KMS-11 (cell line): ENCODE results near the gene TMEM106C.

Experiments
- H2AFZ ChIP-seq: fragments of 200-600 bp; sonication (generic); 2 replicates; pipeline ENCODE4 v1.6.1; 2016; ENCODE audit warnings: antibody characterized with exemption, mixed run types, low read depth
- H3K27ac ChIP-seq: fragments of 200-600 bp; sonication (generic); 2 replicates; pipeline ENCODE4 v1.6.1; 2016; ENCODE audit warnings: mild to moderate bottlenecking, mixed run types
- H3K27me3 ChIP-seq: fragments of 200-600 bp; sonication (generic); 2 replicates; pipeline ENCODE4 v1.6.1; 2017; ENCODE audit warnings: mild to moderate bottlenecking, low read depth, mixed run types, moderate library complexity; ENCODE audit not compliant: insufficient read depth
- H3K36me3 ChIP-seq: fragments of 200-600 bp; sonication (generic); 2 replicates; pipeline ENCODE4 v1.6.1; 2017; ENCODE audit warnings: mild to moderate bottlenecking, mixed run types; ENCODE audit not compliant: insufficient read depth
- H3K4me1 ChIP-seq: fragments of 200-600 bp; sonication (generic); 2 replicates; pipeline ENCODE4 v1.6.1; 2016; ENCODE audit warnings: mild to moderate bottlenecking, low read depth, mixed run types; ENCODE audit not compliant: poor library complexity, severe bottlenecking
- H3K4me2 ChIP-seq: fragments of 200-600 bp; sonication (generic); 2 replicates; pipeline ENCODE4 v1.7.0; 2016; ENCODE audit warnings: mild to moderate bottlenecking, mixed run types
- H3K4me3 ChIP-seq: fragments of 200-600 bp; sonication (generic); IDR thresholded peaks from 2 replicates; pipeline ENCODE4 v1.6.1; 2017; ENCODE audit warnings: low read depth, low read length, mixed read lengths; ENCODE audit not compliant: insufficient read depth
- H3K79me2 ChIP-seq: fragments of 200-600 bp; sonication (generic); 2 replicates; pipeline ENCODE4 v1.6.1; 2016; ENCODE audit warnings: low read depth, mixed run types; ENCODE audit not compliant: insufficient read depth
- H3K9ac ChIP-seq: fragments of 200-600 bp; sonication (generic); 2 replicates; pipeline ENCODE4 v1.6.1; 2016; ENCODE audit warnings: mild to moderate bottlenecking, mixed run types
- H4K20me1 ChIP-seq: fragments of 200-600 bp; sonication (generic); 2 replicates; pipeline ENCODE4 v1.6.1; 2016; ENCODE audit warnings: mild to moderate bottlenecking, mixed run types; ENCODE audit not compliant: insufficient read depth
- CTCF ChIP-seq: fragments of 200-600 bp; sonication (generic); conservative IDR thresholded peaks from 2 replicates; pipeline ENCODE4 v1.6.1; 2017; ENCODE audit warnings: low read depth, mild to moderate bottlenecking, antibody characterized with exemption, low read length, moderate library complexity, mixed read lengths

The TMEM106C gene

GRCh38 chr12:48008349-48008748, 45.0 kb downstream of the TMEM106C start:
- H3K4me2 ChIP-seq = no peak overlapping the region
- H3K36me3 ChIP-seq = no peaks in the 10 kb centered on the region
- no peaks in the 10 kb centered on the region for H4K20me1 ChIP-seq
- no peak overlapping the region for H3K27ac ChIP-seq
- H3K4me3 ChIP-seq = no peak overlapping the region
- no peaks in the 10 kb centered on the region for H3K79me2 ChIP-seq
- no peak overlapping the region for H3K9ac ChIP-seq
- H3K27me3 ChIP-seq = peaks cover under 1% of the 10 kb centered on the region; the same call in 1 of the 2 replicates
- H3K4me1 ChIP-seq = no peaks in the 10 kb centered on the region
- no peak overlapping the region for H2AFZ ChIP-seq
- TF ChIP-seq CTCF = no peak

DNA sequence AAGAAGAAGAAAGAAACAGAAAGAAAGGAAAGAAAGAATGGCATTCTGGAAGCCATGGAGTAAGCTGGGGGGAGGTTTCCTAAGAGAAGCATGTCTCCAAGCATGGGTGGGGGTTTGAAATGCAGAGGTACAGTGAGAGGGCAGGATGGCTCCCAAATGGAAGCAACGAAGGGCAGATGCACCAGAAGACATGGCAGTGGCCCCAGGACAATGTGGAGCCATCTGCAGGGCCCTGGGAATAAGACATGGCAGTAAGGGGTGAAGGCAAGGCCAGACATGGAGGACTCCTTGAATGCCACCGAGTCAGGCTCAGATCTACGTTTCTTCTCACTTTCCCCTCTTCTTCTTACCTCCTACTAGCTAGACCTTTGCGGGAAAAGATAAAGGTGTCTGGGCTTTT, 45.6 kb downstream of the TMEM106C start:
- H4K20me1 ChIP-seq = no peaks in the 10 kb centered on the region
- no peaks in the 10 kb centered on the region for H3K4me1 ChIP-seq
- H3K79me2 ChIP-seq = no peaks in the 10 kb centered on the region
- H3K27ac ChIP-seq = no peak overlapping the region
- H3K27me3 ChIP-seq = no peaks in the 10 kb centered on the region
- no peak overlapping the region for H3K4me2 ChIP-seq
- no peak overlapping the region for H3K4me3 ChIP-seq
- H3K9ac ChIP-seq = no peak overlapping the region
- no peaks in the 10 kb centered on the region for H3K36me3 ChIP-seq
- TF ChIP-seq CTCF = no peak
- no peak overlapping the region for H2AFZ ChIP-seq

GRCh38 chr12:48009471-48009870, 46.1 kb downstream of the TMEM106C start:
- Histone ChIP-seq H3K9ac (no peak overlapping the region), H3K79me2 (no peaks in the 10 kb centered on the region), H2AFZ (no peak overlapping the region), H3K4me1 (no peaks in the 10 kb centered on the region), H3K4me2 (no peak overlapping the region), H3K27ac (no peak overlapping the region), H3K27me3 (no peaks in the 10 kb centered on the region), H3K4me3 (no peak overlapping the region), H3K36me3 (no peaks in the 10 kb centered on the region), H4K20me1 (no peaks in the 10 kb centered on the region)
- TF ChIP-seq CTCF = no peak

- no peaks in the 10 kb centered on the region for H3K4me1 ChIP-seq
- H2AFZ ChIP-seq = no peak overlapping the region
- no peak overlapping the region for H3K4me2 ChIP-seq
- H3K9ac ChIP-seq = no peak overlapping the region
- H3K79me2 ChIP-seq = no peaks in the 10 kb centered on the region
- no peak for TF ChIP-seq CTCF
- no peak overlapping the region for H3K4me3 ChIP-seq
- no peaks in the 10 kb centered on the region for H4K20me1 ChIP-seq
- no peaks in the 10 kb centered on the region for H3K27me3 ChIP-seq
- no peak overlapping the region for H3K27ac ChIP-seq
- H3K36me3 ChIP-seq = no peaks in the 10 kb centered on the region
Observed at GRCh38 chr12:48010366-48010970, 47.1 kb downstream of the TMEM106C start.
